HG03097 (cell line): Measurements from ENCODE around the gene NUP62.

Experiments
- ATAC-seq: cut with Tn5 transposase; IDR thresholded peaks from one replicate; pipeline ENCODE4 v1.9.1; 2021; ENCODE audit not compliant: unreplicated experiment, low FRiP score

The NUP62 gene

GRCh38 chr19:49857061-49857837 is 72.1 kb downstream of the NUP62 start:
- no peak for ATAC-seq
